GM11168 (cell line): ENCODE results near the gene CIROP.

Experiments used
- in situ Hi-C: fragments of 300-500 bp; cut with MboI; formaldehyde crosslinking; loops from one replicate; pipeline ENCODE4 v1.12.0; 2022; ENCODE audit warnings: low sequenced_read_pairs; ENCODE audit not compliant: unreplicated experiment

The CIROP gene, protein sequence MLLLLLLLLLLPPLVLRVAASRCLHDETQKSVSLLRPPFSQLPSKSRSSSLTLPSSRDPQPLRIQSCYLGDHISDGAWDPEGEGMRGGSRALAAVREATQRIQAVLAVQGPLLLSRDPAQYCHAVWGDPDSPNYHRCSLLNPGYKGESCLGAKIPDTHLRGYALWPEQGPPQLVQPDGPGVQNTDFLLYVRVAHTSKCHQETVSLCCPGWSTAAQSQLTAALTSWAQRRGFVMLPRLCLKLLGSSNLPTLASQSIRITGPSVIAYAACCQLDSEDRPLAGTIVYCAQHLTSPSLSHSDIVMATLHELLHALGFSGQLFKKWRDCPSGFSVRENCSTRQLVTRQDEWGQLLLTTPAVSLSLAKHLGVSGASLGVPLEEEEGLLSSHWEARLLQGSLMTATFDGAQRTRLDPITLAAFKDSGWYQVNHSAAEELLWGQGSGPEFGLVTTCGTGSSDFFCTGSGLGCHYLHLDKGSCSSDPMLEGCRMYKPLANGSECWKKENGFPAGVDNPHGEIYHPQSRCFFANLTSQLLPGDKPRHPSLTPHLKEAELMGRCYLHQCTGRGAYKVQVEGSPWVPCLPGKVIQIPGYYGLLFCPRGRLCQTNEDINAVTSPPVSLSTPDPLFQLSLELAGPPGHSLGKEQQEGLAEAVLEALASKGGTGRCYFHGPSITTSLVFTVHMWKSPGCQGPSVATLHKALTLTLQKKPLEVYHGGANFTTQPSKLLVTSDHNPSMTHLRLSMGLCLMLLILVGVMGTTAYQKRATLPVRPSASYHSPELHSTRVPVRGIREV

DNA sequence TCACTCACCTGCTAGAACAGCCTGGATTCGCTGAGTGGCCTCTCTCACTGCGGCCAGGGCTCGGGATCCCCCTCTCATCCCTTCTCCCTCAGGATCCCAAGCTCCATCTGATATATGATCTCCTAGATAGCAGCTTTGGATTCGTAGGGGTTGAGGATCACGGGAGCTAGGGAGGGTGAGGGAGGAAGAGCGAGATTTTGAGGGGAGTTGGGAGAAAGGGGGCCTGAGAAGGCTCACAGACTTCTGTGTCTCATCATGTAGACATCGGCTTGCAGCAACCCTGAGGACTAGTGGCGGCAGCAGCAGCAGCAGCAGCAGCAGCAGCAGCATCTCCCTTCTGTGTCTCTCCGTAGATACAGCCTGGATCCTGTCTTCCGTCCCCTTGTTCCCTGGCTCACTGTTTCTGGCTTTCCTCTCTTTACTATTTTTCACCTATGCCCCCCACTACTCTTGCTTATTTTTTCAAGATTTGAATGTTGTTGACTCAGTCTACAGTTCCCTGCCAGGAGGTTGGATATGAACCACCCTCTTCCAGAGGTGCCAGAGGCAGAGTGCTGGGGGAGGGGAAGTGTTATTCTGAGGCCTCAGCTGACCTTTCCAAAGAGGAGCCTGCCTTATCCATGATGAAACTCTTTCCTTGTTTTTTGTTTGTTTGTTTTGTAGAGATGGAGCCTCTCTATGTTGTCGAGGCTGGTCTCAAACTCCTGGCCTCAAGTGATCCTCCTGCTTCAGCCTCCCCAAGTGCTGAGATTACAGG, at the start of gene CIROP:
TSS of gene CIROP (minus strand) at position 399 of the 757 bp plus-strand sequence. CDS start at position 330, 69 bp downstream.
- in situ Hi-C loops = no loop called here

DNA sequence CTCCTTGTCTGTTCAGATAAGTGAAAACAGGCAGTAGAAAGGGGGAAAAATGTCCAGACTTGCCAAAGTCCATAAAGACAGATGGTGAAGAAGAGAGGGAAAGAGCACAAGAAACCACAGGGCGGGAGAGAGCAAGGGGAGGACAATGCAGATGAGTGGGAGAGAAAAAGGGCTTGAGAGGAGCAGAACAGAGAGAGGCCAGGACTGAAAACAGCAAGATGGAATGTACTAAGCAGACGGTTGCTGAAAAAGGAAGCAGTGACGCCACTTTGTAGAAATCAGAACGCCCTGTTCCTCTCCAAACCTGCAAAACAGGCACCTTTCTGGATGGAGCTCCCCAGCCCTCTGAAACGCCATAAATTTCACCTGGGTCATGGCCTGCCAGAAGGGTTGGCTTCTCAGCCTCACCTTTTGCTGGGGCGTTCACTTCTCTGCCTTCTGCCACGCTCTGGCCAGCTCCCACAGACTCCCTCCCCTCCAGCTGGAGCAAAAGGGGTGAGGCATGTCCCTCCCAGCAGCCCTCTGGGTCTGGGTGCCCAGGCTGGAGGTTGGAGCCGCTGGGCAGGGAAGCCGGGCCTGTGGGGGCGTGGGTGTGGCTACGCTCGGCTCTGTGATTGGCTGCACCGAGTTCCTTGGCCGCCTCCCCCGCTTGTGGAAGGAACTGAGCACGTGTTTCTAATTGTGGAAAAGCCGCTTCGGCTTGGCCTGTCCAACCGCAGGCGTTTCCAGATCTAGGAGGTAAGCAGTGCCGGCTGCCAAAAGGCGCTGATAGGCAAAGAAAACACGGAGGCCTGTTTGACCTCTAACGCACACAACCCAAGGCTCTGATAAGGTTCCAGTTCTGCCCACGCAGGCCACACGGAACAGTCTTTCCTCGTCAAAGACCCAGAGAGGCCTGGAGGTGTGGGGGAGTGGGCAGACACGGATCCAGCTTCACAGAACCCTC, 49.3 kb upstream of the CIROP start:
- in situ Hi-C loops = no loop called here

DNA sequence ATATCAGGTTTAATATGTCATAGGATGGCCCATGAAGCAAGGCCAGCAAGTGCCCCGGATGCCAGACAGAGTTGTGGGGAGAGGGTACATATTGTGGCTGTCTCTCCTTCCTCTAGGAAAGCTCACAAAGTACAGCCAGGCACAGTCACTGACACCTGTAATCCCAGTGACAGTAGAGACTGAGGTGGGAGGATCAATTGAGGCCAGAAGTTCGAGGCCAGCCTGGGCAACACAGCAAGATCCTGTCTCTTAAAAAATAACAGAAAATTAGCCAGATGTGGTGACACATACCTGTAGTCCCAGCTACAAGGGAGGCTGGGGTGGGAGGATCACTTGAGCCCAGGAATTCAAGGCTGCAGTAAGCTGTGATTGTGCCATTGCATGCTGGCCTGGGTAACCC, 46.6 kb upstream of the CIROP start:
- in situ Hi-C loops = no loop called here

- in situ Hi-C loops = no loop called here
Observed at GRCh38 chr14:23149745-23150144, 45.0 kb upstream of the CIROP start.

GRCh38 chr14:23148591-23149249, 43.9 kb upstream of the CIROP start:
- in situ Hi-C loops = no loop called here

DNA sequence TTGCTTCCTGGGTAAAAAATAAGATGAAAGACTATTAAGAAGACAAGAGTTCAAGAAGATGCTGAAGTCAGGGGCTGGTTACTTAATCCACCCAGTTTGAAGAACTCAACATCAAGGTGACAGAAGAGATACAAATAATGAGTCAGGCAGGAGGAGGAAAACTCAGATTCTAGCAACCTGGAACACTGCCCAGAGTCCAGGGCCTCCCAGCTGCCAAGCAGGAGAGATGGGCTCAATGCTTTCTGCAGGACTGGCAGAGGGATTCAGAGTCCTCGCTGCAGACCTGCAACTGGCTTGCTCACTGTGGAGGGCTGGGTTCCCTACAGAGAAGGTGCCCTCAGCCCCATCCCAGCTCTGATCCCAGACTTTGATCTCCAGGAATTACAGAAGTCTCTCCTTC, 42.9 kb upstream of the CIROP start:
- in situ Hi-C loops = no loop called here

DNA sequence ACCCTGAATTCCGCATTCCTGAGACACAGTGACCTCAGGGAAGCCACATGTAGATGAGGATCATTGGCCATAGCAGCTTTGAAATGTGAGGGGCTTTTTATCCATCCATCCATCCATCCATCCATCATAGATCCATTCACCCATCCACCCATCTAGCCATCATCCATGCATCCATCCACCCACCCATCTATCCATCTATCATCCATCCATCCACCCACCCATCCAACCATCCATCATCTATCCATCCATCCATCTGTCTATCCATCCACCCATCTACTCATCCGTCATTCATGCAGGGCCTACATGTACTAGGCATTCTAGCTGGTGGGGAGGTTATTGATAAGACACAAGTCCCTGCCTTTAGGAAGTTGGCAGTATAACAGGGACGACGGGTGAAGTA, 42.2 kb upstream of the CIROP start:
- in situ Hi-C loops = no loop called here

GRCh38 chr14:23146351-23146910, 41.6 kb upstream of the CIROP start:
- in situ Hi-C loops = no loop called here

- in situ Hi-C loops = no loop called here
Observed at GRCh38 chr14:23145794-23146350, 41.1 kb upstream of the CIROP start.

DNA sequence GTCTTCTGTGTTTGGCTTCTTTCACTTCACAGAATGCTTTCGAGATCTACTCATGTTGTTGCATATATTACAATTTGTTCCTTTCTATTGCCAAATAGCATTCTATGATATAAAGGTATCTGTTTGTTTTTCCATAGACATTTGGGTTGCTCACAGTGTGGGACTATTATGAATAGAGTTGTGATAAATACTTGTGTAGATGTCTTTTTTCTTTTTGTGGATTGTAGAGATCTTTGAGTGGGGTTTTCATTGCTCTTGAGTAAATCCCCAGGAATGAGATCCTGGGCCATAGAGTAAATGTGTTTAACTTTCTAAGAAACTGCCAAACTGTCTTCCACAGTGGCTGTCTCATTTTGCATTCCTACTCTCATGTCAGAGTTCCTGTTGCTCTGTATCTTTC, 39.1 kb upstream of the CIROP start:
- in situ Hi-C loops = no loop called here

GRCh38 chr14:23142826-23143225, 38.0 kb upstream of the CIROP start:
- in situ Hi-C loops = no loop called here

DNA sequence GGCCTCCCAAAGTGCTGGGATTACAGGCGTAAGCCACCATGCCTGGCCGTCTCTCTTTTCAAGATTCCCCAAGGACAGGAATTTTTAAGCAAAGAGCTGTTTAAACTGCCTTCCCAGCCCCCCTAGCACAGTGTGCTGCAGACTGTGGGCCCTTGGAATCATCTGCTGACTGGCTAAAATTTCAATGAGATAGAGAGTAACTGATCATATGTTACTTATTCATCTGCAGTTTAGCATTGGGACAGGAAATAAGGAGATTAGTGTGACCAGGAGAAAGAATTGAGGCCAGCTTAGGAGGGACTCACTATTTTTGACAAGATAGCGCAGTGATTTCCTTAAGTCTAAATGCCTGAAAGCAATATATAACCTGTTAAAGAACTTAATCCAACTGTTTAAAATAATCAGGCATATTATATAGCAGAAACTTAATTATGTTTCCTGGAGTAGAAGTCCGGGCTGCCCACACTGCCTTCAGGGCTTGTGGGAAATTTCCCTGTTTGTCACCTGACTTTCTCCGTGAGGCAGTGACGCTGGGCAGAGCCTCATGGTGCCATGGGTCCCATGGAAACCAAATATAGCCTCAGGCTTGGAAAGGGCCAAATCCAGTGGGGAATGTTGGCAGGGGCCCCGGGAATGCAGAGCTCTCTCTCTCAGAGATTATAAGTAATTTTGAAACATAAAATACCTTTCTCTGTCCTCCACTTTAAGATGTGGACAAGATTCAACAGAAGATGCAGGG, 37.1 kb upstream of the CIROP start:
- in situ Hi-C loops = no loop called here

DNA sequence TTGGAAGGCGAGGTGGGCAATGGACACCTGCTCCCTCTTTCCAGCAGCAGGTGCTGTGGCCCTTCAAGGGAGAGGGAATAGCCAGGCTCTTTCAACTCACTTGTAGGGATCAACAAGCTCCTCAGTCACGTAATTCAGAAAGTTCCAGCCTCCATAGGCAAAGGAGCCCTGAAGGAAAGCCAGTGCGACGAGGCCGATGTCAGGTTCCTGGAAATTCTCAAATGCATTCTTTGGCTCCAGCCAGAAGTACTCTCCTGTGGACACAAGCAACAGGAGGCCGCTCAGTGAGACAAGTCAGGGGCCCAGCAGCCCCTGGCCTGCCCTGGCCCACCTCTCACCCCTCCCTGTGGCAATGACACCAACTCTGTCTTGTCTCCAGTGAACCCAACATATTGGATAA, 35.6 kb upstream of the CIROP start:
- in situ Hi-C loops = no loop called here

DNA sequence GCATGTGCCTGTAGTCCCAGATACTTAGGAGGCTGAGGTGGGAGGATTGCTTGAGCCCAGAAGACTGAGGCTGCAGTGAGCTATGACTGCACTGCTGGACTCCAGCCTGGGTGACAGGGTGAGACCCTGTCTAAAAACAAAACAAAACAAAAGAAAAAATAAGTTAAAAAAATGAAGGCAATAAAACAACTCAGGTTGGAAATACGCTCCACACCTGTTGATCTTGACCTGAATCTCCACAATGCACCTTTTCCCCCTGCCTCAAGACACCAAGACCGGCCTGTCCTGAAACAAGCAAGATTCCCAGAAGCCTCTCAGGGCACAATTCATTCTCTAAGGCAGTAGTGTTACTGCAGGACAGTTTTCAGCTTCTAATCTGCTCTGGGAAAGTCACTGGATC, 35.1 kb upstream of the CIROP start:
- in situ Hi-C loops = no loop called here

DNA sequence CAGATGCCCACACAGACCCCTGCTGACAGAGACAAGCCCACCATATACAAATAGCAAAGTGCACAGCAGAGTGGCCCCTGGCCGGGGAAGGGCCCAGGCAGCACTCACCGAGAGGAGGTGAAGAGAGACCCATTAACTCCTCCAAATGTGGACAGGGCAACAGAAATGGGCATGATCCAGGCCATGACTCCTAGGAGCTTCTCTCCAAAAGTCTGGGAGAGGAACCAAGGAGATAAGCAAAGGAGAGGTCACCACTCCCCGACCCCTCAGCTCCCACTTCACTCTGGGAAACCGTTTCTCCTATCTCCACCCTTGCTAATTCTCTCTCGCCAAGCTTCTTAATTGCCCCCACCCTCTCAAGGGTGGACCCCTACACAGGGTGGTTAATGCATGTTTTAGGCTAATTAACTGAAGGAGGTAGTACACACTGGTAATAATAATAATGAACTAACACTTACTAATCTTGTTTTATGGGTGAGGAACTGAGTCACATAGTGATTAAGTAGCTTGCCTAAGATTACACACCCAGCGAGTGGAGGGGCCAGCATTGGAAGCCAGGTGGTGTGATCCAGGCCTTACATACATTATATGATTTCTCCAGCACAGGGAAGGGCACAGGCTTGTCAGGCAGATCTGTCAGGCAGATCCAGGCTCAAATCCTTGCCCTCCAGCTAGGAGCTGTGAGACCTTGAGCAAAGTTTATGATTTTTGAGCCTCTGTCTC, 33.2 kb upstream of the CIROP start:
- in situ Hi-C loops = no loop called here

GRCh38 chr14:23137192-23137812, 32.5 kb upstream of the CIROP start:
- in situ Hi-C loops = no loop called here

GRCh38 chr14:23136566-23137133, 31.9 kb upstream of the CIROP start:
- in situ Hi-C loops = no loop called here
